Left hindlimb (tissue), 1 donor: ENCODE results near the gene TPO.
"Not testable (repeated sequence)": the region's sequence is repeated elsewhere in the genome, so short reads cannot be mapped to it uniquely, and the experiment has no call there.

ENCODE experiments used
- DNase-seq: peaks from one replicate; pipeline ENCODE4 v3.0.0-alpha.2; 2018

Gene TPO

GRCh38 chr2:1486670-1487069 lies 73.4 kb downstream of the TPO start:
- no peak for DNase-seq

- DNase-seq, result no peak
Measured at GRCh38 chr2:1487758-1488157, 74.5 kb downstream of the TPO start.

- no peak for DNase-seq
Measured at GRCh38 chr2:1488181-1488671, 75.0 kb downstream of the TPO start.

GRCh38 chr2:1488851-1489250 lies 75.6 kb downstream of the TPO start:
- no peak for DNase-seq

- no peak for DNase-seq
Measured at GRCh38 chr2:1489486-1489885, 76.2 kb downstream of the TPO start.

- DNase-seq, result not testable (repeated sequence)
Measured at GRCh38 chr2:1490381-1490780, 77.1 kb downstream of the TPO start.

GRCh38 chr2:1491751-1492150 lies 78.5 kb downstream of the TPO start:
- DNase-seq, result no peak

- not testable (repeated sequence) for DNase-seq
Measured at GRCh38 chr2:1492231-1492630, 79.0 kb downstream of the TPO start.

- no peak for DNase-seq
Measured at GRCh38 chr2:1492711-1493430, 79.6 kb downstream of the TPO start.

- no peak for DNase-seq
Measured at GRCh38 chr2:1493431-1494126, 80.3 kb downstream of the TPO start.

GRCh38 chr2:1494257-1494656 lies 81.0 kb downstream of the TPO start:
- DNase-seq, result no peak

- no peak for DNase-seq
Measured at GRCh38 chr2:1494906-1495305, 81.6 kb downstream of the TPO start.

- no peak for DNase-seq
Measured at GRCh38 chr2:1495676-1496358, 82.6 kb downstream of the TPO start.

GRCh38 chr2:1496359-1496821 lies 83.1 kb downstream of the TPO start:
- DNase-seq, result no peak

GRCh38 chr2:1497122-1497611 lies 83.9 kb downstream of the TPO start:
- DNase-seq, result no peak

GRCh38 chr2:1498176-1498575 lies 84.9 kb downstream of the TPO start:
- no peak for DNase-seq

GRCh38 chr2:1499033-1499795 lies 86.0 kb downstream of the TPO start:
- no peak for DNase-seq

GRCh38 chr2:1501038-1501851 lies 88.0 kb downstream of the TPO start:
- no peak for DNase-seq

- no peak for DNase-seq
Measured at GRCh38 chr2:1501991-1502390, 88.7 kb downstream of the TPO start.

- no peak for DNase-seq
Measured at GRCh38 chr2:1502891-1503304, 89.6 kb downstream of the TPO start.

- DNase-seq, result no peak
Measured at GRCh38 chr2:1503471-1504310, 90.4 kb downstream of the TPO start.
